WTC11 (cell line): Measurements from ENCODE around the gene NAV2.

Experiments
- CTCF ChIP-seq: fragments of 200-600 bp; IDR thresholded peaks from 2 replicates; pipeline ENCODE4 v1.8.0; 2022; ENCODE audit warnings: antibody characterized with exemption
- ESRRA ChIP-seq: sonication (generic); formaldehyde crosslinking; IDR thresholded peaks from 2 replicates; pipeline ENCODE4 v1.8.1; 2022; ENCODE audit warnings: mild to moderate bottlenecking, missing genetic modification reagents, borderline replicate concordance

GRCh38 chr11:19727246-19727645 is 14.6 kb downstream of the NAV2 start:
- TF ChIP-seq ESRRA (CRISPR knock-in tag) (no peak), CTCF (no peak)
